HG02840 (cell line): ENCODE results near the gene RBMS3.
"Not testable (repeated sequence)": the region's sequence is repeated elsewhere in the genome, so short reads cannot be mapped to it uniquely, and the experiment has no call there.

Experiments used
- ATAC-seq: cut with Tn5 transposase; IDR thresholded peaks from one replicate; pipeline ENCODE4 v1.9.1; 2021; ENCODE audit warnings: mild to moderate bottlenecking, moderate library complexity, moderate number of reproducible peaks; ENCODE audit not compliant: unreplicated experiment, low FRiP score

RBMS3 gene

DNA sequence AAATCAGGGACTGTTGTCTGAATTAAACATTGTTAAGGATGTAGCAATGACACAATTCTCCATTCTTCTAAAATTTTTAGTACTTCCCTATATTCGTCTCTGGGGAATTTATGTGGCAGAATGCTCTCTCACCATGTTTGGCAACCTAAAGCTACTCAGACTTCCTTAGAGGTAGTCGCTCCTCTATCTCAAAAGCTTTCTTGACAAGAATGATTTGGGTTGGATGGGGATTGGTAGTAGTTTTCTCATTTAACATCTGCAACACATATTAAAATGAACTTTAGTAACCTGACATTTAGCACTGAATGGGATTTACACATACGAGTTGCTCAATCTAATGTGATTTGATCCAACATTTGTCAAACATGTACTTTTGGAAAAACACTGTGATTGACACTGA is 233.3 kb downstream of the RBMS3 start:
- no peak for ATAC-seq

DNA sequence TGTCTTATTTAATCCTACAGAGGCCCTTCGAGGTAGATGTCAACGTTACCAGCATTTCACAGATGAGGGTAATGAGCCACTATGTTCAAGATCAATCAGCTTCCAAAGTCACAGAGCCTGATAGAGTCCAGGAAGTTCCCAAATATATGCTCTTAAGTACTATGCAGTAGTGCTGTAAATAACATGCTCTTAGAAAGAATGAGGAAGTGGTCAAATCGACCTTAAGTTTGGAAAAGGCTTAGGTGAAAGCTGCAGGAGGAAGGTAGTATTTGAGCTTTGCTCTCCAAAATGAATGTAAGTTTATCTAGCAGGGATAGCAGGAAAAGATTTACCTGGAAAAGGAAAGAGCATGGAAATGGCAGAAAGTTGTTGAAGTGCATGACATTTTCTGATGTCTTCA is 234.0 kb downstream of the RBMS3 start:
- no peak for ATAC-seq

DNA sequence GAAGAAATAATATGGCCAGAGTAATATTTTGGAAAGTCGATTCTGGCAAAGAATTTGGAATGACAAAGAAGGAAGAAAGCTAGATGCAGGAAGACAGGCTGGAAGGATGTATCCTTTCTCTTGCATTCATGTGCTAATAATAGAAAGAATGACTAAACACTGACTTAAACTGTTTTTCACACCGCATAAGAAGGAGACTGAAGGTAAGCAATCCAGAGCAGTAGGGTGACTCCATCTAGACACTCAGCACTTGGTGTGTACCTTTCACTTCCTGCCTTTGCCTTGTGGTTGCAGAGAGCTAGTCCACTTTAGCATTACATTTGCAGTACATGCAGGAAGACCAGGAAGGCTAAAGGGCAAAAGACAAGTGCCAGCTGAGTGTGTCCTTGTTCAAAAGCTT is 234.6 kb downstream of the RBMS3 start:
- ATAC-seq = no peak

DNA sequence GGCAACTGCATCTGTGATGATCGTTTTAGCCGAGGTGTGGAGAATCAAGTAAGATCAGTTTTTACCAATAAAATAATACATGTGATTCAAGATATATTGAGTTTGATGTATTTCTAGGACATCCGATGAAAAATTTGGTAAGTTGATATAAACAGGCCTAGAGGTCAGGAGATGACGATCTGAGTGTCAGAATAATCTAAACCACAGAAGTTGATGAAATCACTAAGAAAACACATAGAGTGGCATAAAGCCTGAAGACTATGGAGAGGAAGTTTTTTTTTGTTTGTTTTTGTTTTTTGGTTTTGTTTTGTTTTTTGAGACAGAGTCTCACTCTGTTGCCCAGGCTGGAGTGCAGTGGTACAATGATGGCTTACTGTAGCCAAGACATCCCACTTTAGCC is 235.3 kb downstream of the RBMS3 start:
- no peak for ATAC-seq

DNA sequence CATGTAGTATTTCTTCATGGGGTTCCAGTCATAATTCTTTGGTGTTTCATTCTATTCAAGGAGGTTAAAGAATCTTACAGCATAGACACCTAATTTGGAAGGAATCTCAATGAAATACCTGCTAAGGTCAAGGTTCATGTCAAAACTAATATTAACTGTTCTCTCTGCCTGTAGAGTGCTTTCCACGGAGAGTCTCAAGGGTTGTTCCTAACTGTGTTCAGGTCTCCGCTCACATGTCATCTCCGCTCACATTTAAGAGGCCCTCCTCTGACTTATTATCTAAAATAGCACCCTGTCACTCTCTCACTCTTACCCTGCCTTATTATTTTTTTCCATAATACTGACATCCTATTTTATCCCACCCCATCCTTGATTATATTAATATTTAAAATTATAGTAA is 239.9 kb downstream of the RBMS3 start:
- ATAC-seq = no peak

DNA sequence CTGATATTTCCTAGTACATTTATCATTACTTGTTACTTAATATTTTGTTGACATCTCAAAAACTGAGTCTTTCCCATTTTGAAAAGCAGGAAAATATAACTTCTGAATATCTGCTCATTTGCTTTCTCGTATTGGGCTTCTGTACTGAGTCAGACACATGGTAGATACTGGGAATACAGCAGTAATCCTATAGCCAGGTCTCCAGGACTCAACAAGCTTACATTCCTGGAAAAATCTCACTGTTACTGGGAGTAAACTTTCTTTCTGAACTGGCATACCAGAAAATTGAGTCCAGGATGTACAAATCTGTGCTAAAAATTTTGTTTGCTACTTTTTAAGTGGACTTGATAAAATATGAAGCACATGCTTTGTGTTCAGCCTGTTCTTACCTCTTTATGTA is 240.4 kb downstream of the RBMS3 start:
- no peak for ATAC-seq

DNA sequence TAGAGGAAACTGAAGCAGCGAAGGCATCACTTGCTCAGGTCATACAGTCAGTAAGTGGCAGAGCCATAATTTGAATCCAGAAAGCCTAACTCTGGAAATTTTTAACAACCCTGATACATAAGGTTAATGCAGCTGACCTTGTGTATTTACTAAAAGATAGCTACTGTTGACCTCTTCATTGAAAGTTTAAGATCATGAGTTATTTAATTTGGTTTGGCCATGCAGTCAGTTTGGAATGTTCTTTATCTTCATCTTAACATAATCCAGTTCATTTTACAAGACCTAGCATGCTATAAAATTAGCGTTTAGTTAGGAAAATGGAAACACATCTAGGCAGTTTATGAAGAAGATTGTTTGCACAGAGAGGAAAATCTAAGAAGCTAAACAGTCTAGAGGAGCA is 240.9 kb downstream of the RBMS3 start:
- ATAC-seq = no peak

DNA sequence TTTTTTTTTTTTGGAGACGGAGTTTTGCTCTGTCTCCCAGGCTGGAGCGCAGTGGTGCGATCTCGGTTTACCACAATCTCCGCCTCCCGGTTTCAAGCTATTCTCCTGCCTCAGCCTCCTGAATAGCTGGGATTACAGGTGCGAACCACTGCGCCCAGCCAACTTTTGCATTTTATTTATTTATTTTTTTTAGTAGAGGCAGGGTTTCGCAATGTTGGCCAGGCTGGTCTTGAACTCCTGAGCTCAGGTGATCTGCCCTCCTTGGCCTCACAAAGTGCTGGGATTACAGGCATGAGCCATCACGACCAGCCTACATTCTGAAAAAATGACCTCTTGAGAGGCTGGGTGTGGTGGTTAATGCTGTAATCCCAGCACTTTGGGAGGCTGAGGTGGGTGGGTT is 243.6 kb downstream of the RBMS3 start:
- ATAC-seq = not testable (repeated sequence)

DNA sequence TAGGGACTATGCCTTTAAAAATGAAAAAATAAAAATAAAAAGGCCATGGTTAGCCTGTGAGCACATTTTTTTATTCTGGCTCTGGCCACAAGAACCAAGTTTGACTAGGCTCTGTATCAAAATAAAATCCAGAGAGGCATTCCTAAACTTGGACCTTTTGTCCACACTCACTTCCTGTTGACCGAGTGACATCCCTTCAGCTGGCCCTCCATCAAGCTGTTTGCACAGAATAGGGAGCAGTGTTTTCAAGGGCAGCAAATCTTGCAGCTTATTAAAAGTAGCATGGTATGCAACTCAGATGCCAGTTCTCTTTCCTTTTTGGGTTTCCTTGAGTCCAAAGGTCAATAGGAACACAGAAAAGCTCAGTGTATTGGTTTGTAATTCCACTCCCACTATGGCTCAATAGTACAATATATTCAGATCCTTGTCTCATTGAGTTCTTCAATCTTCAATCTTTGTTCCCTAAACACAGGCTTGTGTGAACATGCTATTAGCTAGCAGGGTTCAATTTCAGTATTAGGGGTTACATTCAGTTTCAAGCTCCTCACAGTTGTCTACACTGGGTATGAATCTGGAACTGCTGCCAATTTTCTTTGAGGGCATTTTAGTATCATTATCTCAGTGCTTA is 244.5 kb downstream of the RBMS3 start:
- ATAC-seq = no peak

DNA sequence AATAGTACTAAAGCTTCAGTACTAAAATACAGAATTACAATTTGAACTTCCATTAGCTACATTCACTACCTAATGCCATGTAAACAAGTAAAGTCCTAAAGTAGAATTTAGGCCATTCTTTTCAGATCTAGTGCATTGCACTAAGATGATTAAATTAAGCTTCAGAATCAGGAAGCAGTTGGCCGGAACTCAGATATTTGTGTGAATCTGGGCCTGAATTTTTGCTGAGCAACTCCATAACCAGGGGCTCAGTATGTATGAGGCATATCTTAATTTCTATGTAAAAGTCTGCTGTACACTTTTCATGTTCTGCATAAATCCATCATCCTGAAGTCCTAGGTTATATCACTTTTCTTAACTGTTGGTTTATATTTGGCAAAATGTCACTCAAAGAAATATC is 246.4 kb downstream of the RBMS3 start:
- no peak for ATAC-seq

DNA sequence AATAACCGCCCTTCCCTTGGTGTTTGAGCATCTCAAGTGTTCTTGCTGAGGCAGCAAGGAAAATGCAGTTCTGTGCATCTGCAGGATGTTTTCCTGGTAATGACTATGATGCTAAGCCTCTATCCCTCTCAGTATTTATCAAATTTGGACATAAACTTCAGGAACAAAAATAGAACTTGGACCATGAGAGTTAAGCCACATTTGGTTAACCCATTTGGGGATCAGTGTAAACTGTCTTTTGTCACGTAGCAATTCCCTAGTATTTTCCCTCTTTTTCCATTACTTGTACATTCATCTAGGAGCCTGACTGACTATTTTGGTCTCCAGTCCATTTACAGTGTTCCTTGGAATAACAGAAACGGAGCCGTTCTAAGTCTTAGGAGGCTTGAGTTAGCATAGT is 250.8 kb downstream of the RBMS3 start:
- ATAC-seq = no peak

DNA sequence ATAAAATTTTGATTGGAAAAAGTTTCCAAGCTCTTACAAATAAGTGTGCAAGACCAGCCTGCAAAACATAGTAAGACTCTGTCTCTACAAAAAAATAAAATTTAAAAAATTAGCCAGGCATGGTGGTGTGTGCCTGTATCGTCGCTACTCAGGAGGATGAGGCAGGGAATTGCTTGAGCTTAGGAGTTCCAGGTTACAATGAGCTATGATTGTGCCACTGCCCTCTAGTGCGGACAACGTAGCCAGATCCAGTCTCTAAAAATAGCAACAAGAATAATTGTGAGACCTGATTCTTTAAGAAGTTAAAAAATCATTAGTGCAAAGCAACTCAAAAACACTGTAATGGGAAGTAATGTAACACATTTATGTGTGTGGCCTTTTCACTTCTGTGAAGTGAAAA is 251.6 kb downstream of the RBMS3 start:
- ATAC-seq = no peak

DNA sequence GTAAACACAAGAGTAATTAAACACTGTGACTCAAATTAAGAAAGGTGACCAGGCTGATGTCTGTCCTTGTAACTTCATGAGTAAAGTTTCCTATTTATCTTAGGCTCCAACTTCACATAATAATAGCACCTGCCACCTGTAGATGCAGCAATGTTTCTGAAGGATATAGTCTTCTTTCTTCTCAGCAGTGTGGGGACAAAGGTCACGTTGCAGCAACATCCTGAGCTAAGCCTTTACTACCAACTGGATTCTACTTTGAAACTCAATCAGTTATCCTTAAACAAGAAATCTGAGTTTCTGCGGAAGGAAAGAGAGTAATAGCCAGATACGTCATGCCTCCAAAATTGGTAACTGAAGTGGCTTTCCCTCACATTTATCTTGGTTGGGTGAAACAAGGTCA is 253.1 kb downstream of the RBMS3 start:
- no peak for ATAC-seq

DNA sequence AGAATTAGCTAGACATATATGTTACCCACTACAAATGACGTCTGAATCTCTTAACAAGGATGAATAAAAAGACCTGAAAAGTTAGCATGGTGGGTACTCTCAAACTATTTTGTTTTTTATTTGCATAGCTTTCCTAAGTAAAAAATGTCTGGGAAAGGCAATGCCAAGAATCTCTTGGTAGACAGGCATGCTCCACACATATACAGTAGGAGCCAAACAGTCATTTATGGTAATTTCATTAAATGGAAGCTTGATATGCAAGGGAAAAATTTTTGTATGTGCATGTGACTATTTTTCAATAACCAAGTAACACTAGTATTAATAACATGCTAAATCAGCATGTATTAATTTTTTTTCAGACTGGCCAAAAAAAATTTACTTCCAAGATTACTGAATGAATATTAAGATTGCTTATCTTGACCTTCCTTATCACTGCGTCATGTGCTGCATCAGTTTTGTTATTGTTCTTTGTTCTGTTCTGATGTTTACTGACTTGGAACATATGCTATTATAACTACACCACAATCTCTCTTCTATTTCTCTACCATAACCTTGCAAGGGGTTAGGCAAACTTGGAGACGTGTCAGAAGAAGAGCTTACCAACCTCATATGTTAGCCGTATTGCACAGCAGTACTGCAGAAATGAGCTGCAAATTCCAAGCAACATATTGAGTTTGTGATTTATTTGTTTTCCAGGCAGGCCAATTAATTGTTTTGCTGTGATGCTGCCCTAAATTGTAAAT is 255.3 kb downstream of the RBMS3 start:
- no peak for ATAC-seq

DNA sequence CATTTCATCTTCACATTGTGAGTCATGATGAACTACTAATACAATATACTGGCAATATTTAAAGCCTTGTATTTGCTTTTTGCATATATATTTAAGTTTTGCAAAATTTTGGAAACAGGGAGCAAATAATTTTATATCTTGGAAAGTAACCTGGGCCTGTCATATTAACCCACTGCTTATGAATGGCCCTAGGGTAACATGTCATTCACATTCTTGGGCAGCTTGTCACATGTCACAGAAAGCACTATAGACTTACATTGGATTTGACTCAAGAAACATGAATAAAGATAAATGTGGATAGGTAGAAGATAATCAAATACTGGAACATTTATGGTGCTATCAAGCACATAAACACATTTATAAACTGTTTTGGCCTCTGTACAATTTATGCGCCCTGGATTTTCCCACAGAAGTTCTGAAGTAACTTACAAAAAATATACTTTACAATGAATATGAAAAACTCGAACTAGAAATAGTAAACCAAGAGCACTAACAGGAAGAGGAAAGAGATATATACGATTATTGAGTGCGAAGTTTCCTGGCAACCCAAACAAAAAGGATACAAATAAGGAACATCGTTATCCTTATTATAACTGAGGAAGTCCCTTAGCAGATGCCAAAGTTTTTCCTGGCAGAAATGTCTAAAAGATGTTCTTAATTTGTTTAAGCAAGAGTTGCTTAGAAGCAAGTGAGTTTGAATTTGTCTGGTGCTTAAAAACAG is 257.2 kb downstream of the RBMS3 start:
- ATAC-seq = no peak

DNA sequence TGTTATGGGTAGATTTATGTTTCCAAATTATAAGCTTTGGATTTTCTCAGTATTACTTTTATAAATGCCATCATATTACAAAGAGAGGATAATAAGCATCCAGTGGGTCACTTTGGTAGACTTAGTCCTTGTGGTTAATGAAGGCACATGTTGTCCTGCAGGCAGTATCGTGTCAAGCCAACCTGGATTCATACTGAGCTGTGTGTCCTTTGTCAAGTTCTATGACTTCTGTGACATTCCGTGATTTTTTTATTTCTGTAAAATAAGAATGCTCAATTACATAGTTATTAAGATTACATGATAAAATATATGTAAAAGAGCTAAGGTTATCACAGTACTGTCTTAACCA is 257.7 kb downstream of the RBMS3 start:
- ATAC-seq = no peak

DNA sequence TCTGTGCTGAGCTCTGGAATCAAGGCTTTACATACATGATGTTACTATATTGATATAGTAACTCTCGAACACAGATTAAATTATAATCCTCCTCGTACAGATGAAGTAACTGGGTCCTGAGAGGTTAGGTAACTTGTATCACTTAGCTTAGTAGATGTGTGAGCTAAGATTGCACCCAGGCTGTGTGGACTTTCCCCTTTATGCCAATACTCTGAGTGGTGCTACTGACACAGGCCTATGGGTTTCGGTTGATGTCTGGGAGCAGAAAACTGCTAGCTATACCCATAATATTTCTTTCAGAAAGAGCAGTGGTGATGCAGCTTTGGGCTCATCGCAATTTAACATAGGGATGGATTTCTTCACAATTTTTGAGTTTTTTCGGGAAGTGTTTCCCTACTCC is 259.7 kb downstream of the RBMS3 start:
- ATAC-seq = no peak

DNA sequence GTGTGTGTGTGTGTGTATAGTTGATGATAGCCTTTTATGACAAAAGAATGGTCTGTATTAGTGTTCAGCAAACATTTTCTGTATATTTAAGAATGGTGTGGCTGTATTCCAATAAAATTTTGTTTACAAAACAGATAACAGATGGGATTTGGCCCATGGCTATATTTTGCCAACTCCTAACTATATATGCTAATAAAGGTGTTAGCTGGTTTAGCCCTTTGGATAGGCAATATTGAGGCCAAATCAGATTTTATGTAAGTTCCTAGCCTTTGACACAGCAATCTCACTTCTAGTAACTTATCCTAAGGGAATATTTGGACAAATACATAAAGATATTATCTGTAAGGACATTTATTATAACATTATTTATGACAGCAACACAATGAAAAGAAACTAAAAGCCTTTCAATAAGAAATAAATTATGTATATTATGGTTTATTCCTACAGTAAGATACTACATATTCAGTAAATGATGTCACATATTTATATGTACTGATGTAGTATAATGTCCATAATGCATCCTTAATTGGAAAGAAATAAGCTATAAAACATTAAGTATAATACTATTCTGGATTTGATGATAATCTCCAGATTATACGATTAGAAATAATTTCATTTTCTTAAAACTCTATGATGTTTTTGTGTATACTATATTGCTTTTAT is 264.0 kb downstream of the RBMS3 start:
- ATAC-seq = no peak

DNA sequence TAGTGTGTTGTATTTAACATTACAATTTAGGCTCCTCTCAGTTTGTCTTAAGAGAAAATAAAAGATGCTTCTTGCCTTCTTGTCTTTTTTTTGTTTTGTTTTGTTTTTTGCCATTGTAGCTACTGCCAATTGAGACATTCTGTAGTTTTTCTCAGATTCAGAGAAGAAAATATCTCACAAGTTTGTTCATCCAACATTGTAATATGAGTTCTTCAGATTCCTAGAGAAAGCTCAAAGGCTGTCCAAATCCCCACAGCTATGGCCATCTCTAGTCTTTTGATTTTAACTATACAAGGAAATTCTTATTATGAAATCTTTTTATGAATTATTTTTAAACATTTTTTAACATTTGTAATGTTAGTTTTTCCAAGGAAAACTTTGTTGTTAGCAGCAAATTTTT is 264.7 kb downstream of the RBMS3 start:
- no peak for ATAC-seq

DNA sequence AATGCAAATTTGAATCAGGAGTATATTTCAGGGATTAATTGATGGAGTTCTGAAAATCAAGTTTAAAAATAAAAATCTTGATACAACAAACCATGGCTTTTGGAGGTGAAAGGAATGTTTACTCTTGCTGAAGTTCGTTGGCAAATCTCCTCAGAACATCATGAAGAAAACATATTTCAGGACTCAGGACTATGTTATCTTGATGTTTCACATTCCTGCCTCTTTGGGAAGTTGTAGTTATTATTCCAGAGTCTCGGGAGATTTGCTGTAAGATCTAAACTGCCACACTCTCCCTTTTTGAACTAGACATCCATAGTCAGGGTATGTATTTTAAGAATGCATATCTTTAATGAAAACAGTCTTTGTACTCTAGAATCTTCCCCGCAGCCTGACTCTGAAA is 271.2 kb downstream of the RBMS3 start:
- no peak for ATAC-seq

DNA sequence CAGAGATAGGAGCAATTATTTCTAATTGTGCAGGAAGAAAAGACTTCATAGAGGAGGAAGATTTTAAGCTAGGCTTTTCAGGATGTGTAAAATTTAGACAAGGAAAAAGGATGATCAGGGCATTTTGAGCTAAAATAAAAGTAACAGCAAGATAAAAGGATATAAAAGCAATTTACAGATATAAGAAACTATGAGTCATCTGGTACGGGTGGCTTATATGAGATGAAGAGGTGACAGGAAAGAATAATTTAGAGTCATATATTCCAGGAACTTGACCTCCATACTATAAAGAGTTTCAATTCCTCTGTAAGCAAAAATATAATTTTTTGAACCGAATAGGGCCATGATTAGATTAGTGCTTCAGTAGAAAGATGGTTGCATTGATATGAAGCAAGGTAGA is 273.7 kb downstream of the RBMS3 start:
- ATAC-seq = no peak
